HCT116 (cell line): ENCODE results near the gene TARS2. TPM values are rescaled to one million over a fixed set of nuclear protein-coding genes. Genes with fewer than 3 reads are reported as not detected.

Source experiments
- ATAC-seq: fragments of 200-7000 bp; cut with Tn5 transposase; 2 replicates; pipeline ENCODE4 v1.9.1; 2020; ENCODE audit warnings: mild to moderate bottlenecking, moderate library complexity
- BruUV-seq: library from RNA; stranded (reverse); fragments of 400-500 nt; replicated peaks from 2 replicates; lab custom pipeline; 2021; lab: Mats Ljungman, UMichigan
- CTCF ChIA-PET: fragments of 300-600 bp; sonication (Branson Sonifier 250); formaldehyde crosslinking; loops from one replicate; lab custom pipeline; 2021; ENCODE audit warnings: antibody characterized with exemption; lab: Charles Lee
- POLR2A ChIA-PET: fragments of 300-600, 350-600 bp; sonication (Branson Sonifier 250); formaldehyde crosslinking; loops from one replicate; lab custom pipeline; 2021; ENCODE audit warnings: antibody characterized with exemption; lab: Charles Lee
- RAD21 ChIA-PET, 2 experiments: fragments of 300-600 bp; sonication (Branson Sonifier 250); formaldehyde crosslinking; loops; one replicate each; lab custom pipeline; 2023; ENCODE audit warnings: low total read pairs in 2 of 2; ENCODE audit not compliant: uncharacterized antibody in 2 of 2, unreplicated experiment in 2 of 2, low non-redundant PET in 1 of 2; lab: Charles Lee
- DNase-seq: peaks from one replicate; pipeline ENCODE4 v3.0.0-alpha.2; 2010; ENCODE audit warnings: low read depth, low spot score
- H2AFZ ChIP-seq: fragments of 200-600 bp; shearing (Covaris generic), sonication (generic); 2 replicates; pipeline ENCODE4 v1.6.1; 2017; ENCODE audit warnings: low read depth, mixed run types, mixed read lengths, antibody characterized with exemption, low read length; ENCODE audit not compliant: poor library complexity, severe bottlenecking
- H3K27ac ChIP-seq: 2 replicates; pipeline ENCODE4 v1.5.1; 2012; ENCODE audit warnings: low read depth, low read length
- H3K27me3 ChIP-seq: fragments of 200-600 bp; sonication (generic); 2 replicates; pipeline ENCODE4 v1.6.1; 2016; ENCODE audit warnings: mixed run types, low read length, mixed read lengths; ENCODE audit not compliant: insufficient read depth
- H3K36me3 ChIP-seq, 2 experiments: fragments of 200-500 bp in 1 of 2; fragments of 200-600 bp in 1 of 2; sonication (Bioruptor generic) in 1 of 2; sonication (generic) in 1 of 2; 2 replicates each; pipeline versions ENCODE4 v1.5.1 to v1.6.1; 2014 to 2016; ENCODE audit warnings: low read length in 2 of 2, inconsistent platforms in 1 of 2, mixed read lengths in 1 of 2, mixed run types in 1 of 2; ENCODE audit not compliant: insufficient read depth in 2 of 2, control insufficient read depth in 1 of 2
- H3K4me1 ChIP-seq, 2 experiments: fragments of 200-600 bp in 1 of 2; sonication (generic) in 1 of 2; 2 replicates each; pipeline versions ENCODE4 v1.5.1 to v1.6.1; 2012 to 2017; ENCODE audit warnings: low read length in 2 of 2, inconsistent platforms in 1 of 2, mild to moderate bottlenecking in 1 of 2, mixed read lengths in 1 of 2, mixed run types in 1 of 2, moderate library complexity in 1 of 2; ENCODE audit not compliant: insufficient read depth in 2 of 2, control insufficient read depth in 1 of 2
- H3K4me2 ChIP-seq: fragments of 200-600 bp; sonication (generic); 2 replicates; pipeline ENCODE4 v1.6.1; 2017; ENCODE audit warnings: mixed run types, low read length, mixed read lengths
- H3K4me3 ChIP-seq, 2 experiments: fragments of 200-600 bp in 1 of 2; sonication (generic) in 1 of 2; replicated peaks in 1 of 2; 2 replicates each; pipeline ENCODE4 v1.5.1; 2011 to 2016; ENCODE audit warnings: low read length in 2 of 2, control low read depth in 1 of 2, low read depth in 1 of 2, mild to moderate bottlenecking in 1 of 2, mixed read lengths in 1 of 2, mixed run types in 1 of 2
- H3K79me2 ChIP-seq: fragments of 200-600 bp; sonication (generic); 2 replicates; pipeline ENCODE4 v1.6.1; 2017; ENCODE audit warnings: mild to moderate bottlenecking, mixed run types, low read length, moderate library complexity, mixed read lengths; ENCODE audit not compliant: insufficient read depth
- H3K9ac ChIP-seq: fragments of 200-600 bp; sonication (generic); 2 replicates; pipeline ENCODE4 v1.6.1; 2016; ENCODE audit warnings: low read length, mixed read lengths
- H3K9me2 ChIP-seq: fragments of 200-600 bp; sonication (generic), shearing (Covaris generic); 2 replicates; pipeline ENCODE4 v1.6.1; 2017; ENCODE audit warnings: mixed run types, mild to moderate bottlenecking, moderate library complexity; ENCODE audit not compliant: insufficient read depth
- H3K9me3 ChIP-seq, 2 experiments: fragments of 200-500 bp in 1 of 2; fragments of 200-600 bp in 1 of 2; sonication (Bioruptor generic) in 1 of 2; sonication (generic) in 1 of 2; 2 replicates each; pipeline ENCODE4 v1.6.1; 2014 to 2017; ENCODE audit warnings: low read length in 2 of 2, mixed read lengths in 2 of 2, inconsistent platforms in 1 of 2, low read depth in 1 of 2, mild to moderate bottlenecking in 1 of 2, mixed run types in 1 of 2, moderate library complexity in 1 of 2; ENCODE audit not compliant: control insufficient read depth in 1 of 2, insufficient read depth in 1 of 2
- H4K20me1 ChIP-seq: fragments of 200-600 bp; sonication (generic), shearing (Covaris generic); 2 replicates; pipeline ENCODE4 v1.6.1; 2017; ENCODE audit warnings: mixed run types, mild to moderate bottlenecking, moderate library complexity; ENCODE audit not compliant: insufficient read depth
- ATF3 ChIP-seq: IDR thresholded peaks from 2 replicates; pipeline ENCODE4 v1.6.1; 2012
- CEBPB ChIP-seq: IDR thresholded peaks from 2 replicates; pipeline ENCODE4 v1.6.1; 2012; ENCODE audit warnings: low read depth
- CTCF ChIP-seq, 3 experiments: fragments of 200-600 bp in 1 of 3; sonication (generic) in 1 of 3; IDR thresholded peaks in 2 of 3; conservative IDR thresholded peaks in 1 of 3; 2 replicates each; pipeline ENCODE4 v1.5.1; 2012 to 2017; ENCODE audit warnings: low read depth in 2 of 3, low read length in 2 of 3, antibody characterized with exemption in 1 of 3, borderline replicate concordance in 1 of 3, control low read depth in 1 of 3, mild to moderate bottlenecking in 1 of 3, mixed read lengths in 1 of 3, mixed run types in 1 of 3, moderate library complexity in 1 of 3; ENCODE audit not compliant: insufficient read depth in 1 of 3
- EZH2 ChIP-seq: fragments of 200-600 bp; sonication (generic); IDR thresholded peaks from 2 replicates; pipeline ENCODE4 v1.6.1; 2017; ENCODE audit warnings: antibody characterized with exemption, mixed run types
- EZH2phosphoT487 ChIP-seq: fragments of 200-600 bp; IDR thresholded peaks from 2 replicates; pipeline ENCODE4 v1.6.1; 2018; ENCODE audit warnings: antibody characterized with exemption, borderline replicate concordance
- FOSL1 ChIP-seq: IDR thresholded peaks from 2 replicates; pipeline ENCODE4 v1.6.1; 2012; ENCODE audit warnings: low read depth
- JUND ChIP-seq: IDR thresholded peaks from 2 replicates; pipeline ENCODE4 v1.6.1; 2012
- MAX ChIP-seq: IDR thresholded peaks from 2 replicates; pipeline ENCODE4 v1.6.1; 2012
- POLR2A ChIP-seq: IDR thresholded peaks from 2 replicates; pipeline ENCODE4 v1.7.0; 2011; ENCODE audit warnings: borderline replicate concordance; ENCODE audit not compliant: insufficient read depth, insufficient read length; ENCODE audit errors: extremely low read depth
- POLR2AphosphoS5 ChIP-seq: IDR thresholded peaks from 2 replicates; pipeline ENCODE4 v1.6.1; 2011; ENCODE audit warnings: mild to moderate bottlenecking, low read depth, low read length, moderate library complexity
- RAD21 ChIP-seq: IDR thresholded peaks from 2 replicates; pipeline ENCODE4 v1.6.1; 2012; ENCODE audit warnings: low read depth, mild to moderate bottlenecking
- REST ChIP-seq: IDR thresholded peaks from 2 replicates; pipeline ENCODE4 v1.6.1; 2012; ENCODE audit warnings: low read depth
- SIN3A ChIP-seq: IDR thresholded peaks from 2 replicates; pipeline ENCODE4 v1.6.1; 2012; ENCODE audit warnings: low read depth
- SRF ChIP-seq: IDR thresholded peaks from 2 replicates; pipeline ENCODE4 v1.6.1; 2012; ENCODE audit warnings: low read depth
- TCF7L2 ChIP-seq: IDR thresholded peaks from 2 replicates; pipeline ENCODE4 v1.7.0; 2011; ENCODE audit warnings: borderline replicate concordance, inconsistent platforms; ENCODE audit not compliant: insufficient read depth, insufficient read length; ENCODE audit errors: extremely low read depth
- YY1 ChIP-seq: IDR thresholded peaks from 2 replicates; pipeline ENCODE4 v1.6.1; 2011; ENCODE audit warnings: low read length, low read depth, moderate library complexity, mild to moderate bottlenecking; ENCODE audit not compliant: insufficient replicate concordance; ENCODE audit errors: extremely low read depth
- ZBTB33 ChIP-seq: IDR thresholded peaks from 2 replicates; pipeline ENCODE4 v1.6.1; 2011; ENCODE audit warnings: mild to moderate bottlenecking, low read length, moderate library complexity; ENCODE audit not compliant: insufficient replicate concordance; ENCODE audit errors: extremely low read depth
- ZNF274 ChIP-seq: fragments of 200-500 bp; sonication (Bioruptor generic); IDR thresholded peaks from 2 replicates; pipeline ENCODE4 v1.6.1; 2014; ENCODE audit warnings: mild to moderate bottlenecking, low read depth, low read length, inconsistent platforms
- intact Hi-C: fragments of 100-400 bp; cut with micrococcal nuclease; formaldehyde crosslinking; loops from 2 replicates; pipeline ENCODE4 v1.10.0; 2022
- total RNA-seq: library from RNA; stranded (reverse); gene quantifications from one replicate; pipeline ENCODE4 v1.2.1, GENCODE V29; 2021; ENCODE audit not compliant: unreplicated experiment

The TARS2 gene
- total RNA-seq, 1 experiment from 2014 or later, result 23.2 TPM

- no peak overlapping the region for H3K4me3 ChIP-seq
- ATAC-seq, result no peak
- no peak overlapping the region for H2AFZ ChIP-seq
- CTCF ChIA-PET, result no interaction called here
- no peaks in the 10 kb centered on the region for H3K27me3 ChIP-seq
- intact Hi-C loops, result no loop called here
- POLR2A ChIA-PET, result no interaction called here
- no peak overlapping the region for H3K27ac ChIP-seq
- H4K20me1 ChIP-seq, result no peaks in the 10 kb centered on the region
- RAD21 ChIA-PET, result no interaction called here
- no peak overlapping the region for H3K9ac ChIP-seq
- no peaks in the 10 kb centered on the region for H3K9me3 ChIP-seq
- no peaks in the 10 kb centered on the region for H3K36me3 ChIP-seq
- no TSS peak for BruUV-seq
- TF ChIP-seq EZH2 (no peak), TCF7L2 (no peak), REST (no peak), JUND (no peak), POLR2A (no peak), CEBPB (no peak), SRF (no peak), ZBTB33 (no peak), FOSL1 (no peak), ATF3 (no peak), MAX (no peak), EZH2phosphoT487 (no peak), SIN3A (no peak), CTCF (IDR thresholded peaks at IDR 0.05 in 2 of 3, conservative IDR thresholded peaks at IDR 0.05 in 1 of 3; ENCODE audit: borderline replicate concordance in 1 of 3, insufficient read depth in 1 of 3, low read depth in 2 of 3, low read length in 2 of 3) (no peak), RAD21 (no peak), POLR2AphosphoS5 (no peak), ZNF274 (no peak), YY1 (no peak)
- no peak overlapping the region for H3K4me2 ChIP-seq
- no peaks in the 10 kb centered on the region for H3K79me2 ChIP-seq
- H3K4me1 ChIP-seq, result peaks cover 0 to 10% of the 10 kb centered on the region in 2 experiments; a peak in 2 of 4 replicates
- H3K9me2 ChIP-seq, result no peaks in the 10 kb centered on the region
- DNase-seq, result no peak
Measured at GRCh38 chr1:150528196-150528595, 41.0 kb downstream of the TARS2 start.
